Astrocyte (in vitro differentiated cells and primary cell): Measurements from ENCODE around the gene CHSY1.

Experiments used
- CTCF ChIP-seq: IDR thresholded peaks from 2 replicates; pipeline ENCODE4 v1.5.1; 2011; ENCODE audit warnings: low read depth, mild to moderate bottlenecking, inconsistent platforms, low read length, moderate library complexity; ENCODE audit not compliant: insufficient read depth
- EZH2 ChIP-seq: IDR thresholded peaks from 2 replicates; pipeline ENCODE4 v1.6.1; 2012; ENCODE audit warnings: mild to moderate bottlenecking, low read length, inconsistent platforms; ENCODE audit not compliant: insufficient read depth

GRCh38 chr15:101244889-101245668 lies 6.8 kb downstream of the CHSY1 start:
- TF ChIP-seq EZH2 = no peak
- no peak for TF ChIP-seq CTCF
